Measurements from ENCODE around the gene KLRD1. TPM values are rescaled to one million over a fixed set of nuclear protein-coding genes. Genes with fewer than 3 reads are reported as not detected.

KLRD1 gene
- total and polyA plus RNA-seq, 2 donors (not counting 1 experiment from before 2014, with no cell fraction given), result 0.06 to 0.17 TPM

- Histone ChIP-seq H3K4me1 (ENCODE audit: control insufficient read depth, extremely low read depth, insufficient read depth, low read length) (no peaks in the 10 kb centered on the region), H4K20me1 (ENCODE audit: control insufficient read depth, extremely low read depth, insufficient read depth, low read length) (no peaks in the 10 kb centered on the region), H3K79me2 (ENCODE audit: control insufficient read depth, insufficient read depth, low read length) (no peaks in the 10 kb centered on the region), H3K9me3 (ENCODE audit: control insufficient read depth, insufficient read depth, low read depth, low read length) (no peaks in the 10 kb centered on the region), H3K27ac (ENCODE audit: insufficient read depth, low read length) (no peak overlapping the region), H2AFZ (ENCODE audit: low read length) (no peak overlapping the region), H3K9ac (ENCODE audit: insufficient read depth, low read length) (no peak overlapping the region), H3K36me3 (ENCODE audit: control insufficient read depth, insufficient read depth, low read length) (no peaks in the 10 kb centered on the region), H3K4me2 (ENCODE audit: extremely low read depth, insufficient read depth, low read length) (no peak overlapping the region), H3K27me3 (ENCODE audit: control insufficient read depth, insufficient read depth, low read length) (no peaks in the 10 kb centered on the region), H3K4me3 (replicated peaks in 1 of 4; ENCODE audit: control extremely low read depth in 1 of 4, insufficient read depth in 1 of 4, low read depth in 3 of 4, low read length in 4 of 4) (no peak overlapping the region)
- TF ChIP-seq CTCF (conservative IDR thresholded peaks at IDR 0.05 in 1 of 2, IDR thresholded peaks at IDR 0.05 in 1 of 2; ENCODE audit: low read depth in 1 of 2, low read length in 2 of 2) (no peak), EZH2 (IDR thresholded peaks at IDR 0.05; ENCODE audit: low read length, missing control alignments) (no peak)
- DNase-seq (ENCODE audit: low read depth in 2 of 2), result no peak
Measured at GRCh38 chr12:10289005-10289754, 18.5 kb upstream of the KLRD1 start.

- DNase-seq (ENCODE audit: low read depth in 2 of 2), result no peak
- Histone ChIP-seq H3K79me2 (ENCODE audit: control insufficient read depth, insufficient read depth, low read length) (no peaks in the 10 kb centered on the region), H3K9me3 (ENCODE audit: control insufficient read depth, insufficient read depth, low read depth, low read length) (no peaks in the 10 kb centered on the region), H3K27me3 (ENCODE audit: control insufficient read depth, insufficient read depth, low read length) (no peaks in the 10 kb centered on the region), H3K27ac (ENCODE audit: insufficient read depth, low read length) (no peak overlapping the region), H2AFZ (ENCODE audit: low read length) (no peak overlapping the region), H3K4me2 (ENCODE audit: extremely low read depth, insufficient read depth, low read length) (no peak overlapping the region), H3K36me3 (ENCODE audit: control insufficient read depth, insufficient read depth, low read length) (no peaks in the 10 kb centered on the region), H3K4me1 (ENCODE audit: control insufficient read depth, extremely low read depth, insufficient read depth, low read length) (no peaks in the 10 kb centered on the region), H3K9ac (ENCODE audit: insufficient read depth, low read length) (no peak overlapping the region), H4K20me1 (ENCODE audit: control insufficient read depth, extremely low read depth, insufficient read depth, low read length) (no peaks in the 10 kb centered on the region), H3K4me3 (replicated peaks in 1 of 4; ENCODE audit: control extremely low read depth in 1 of 4, insufficient read depth in 1 of 4, low read depth in 3 of 4, low read length in 4 of 4) (no peak overlapping the region)
- TF ChIP-seq EZH2 (IDR thresholded peaks at IDR 0.05; ENCODE audit: low read length, missing control alignments) (no peak), CTCF (conservative IDR thresholded peaks at IDR 0.05 in 1 of 2, IDR thresholded peaks at IDR 0.05 in 1 of 2; ENCODE audit: low read depth in 1 of 2, low read length in 2 of 2) (no peak)
Measured at GRCh38 chr12:10291030-10291429, 16.6 kb upstream of the KLRD1 start.

- H2AFZ ChIP-seq (ENCODE audit: low read length), result no peak overlapping the region
- no peak overlapping the region for H3K9ac ChIP-seq (ENCODE audit: insufficient read depth, low read length)
- H3K4me3 ChIP-seq (replicated peaks in 1 of 4; ENCODE audit: control extremely low read depth in 1 of 4, insufficient read depth in 1 of 4, low read depth in 3 of 4, low read length in 4 of 4), result no peak overlapping the region
- H3K27me3 ChIP-seq (ENCODE audit: control insufficient read depth, insufficient read depth, low read length), result no peaks in the 10 kb centered on the region
- no peaks in the 10 kb centered on the region for H3K4me1 ChIP-seq (ENCODE audit: control insufficient read depth, extremely low read depth, insufficient read depth, low read length)
- no peak overlapping the region for H3K4me2 ChIP-seq (ENCODE audit: extremely low read depth, insufficient read depth, low read length)
- no peak overlapping the region for H3K27ac ChIP-seq (ENCODE audit: insufficient read depth, low read length)
- no peak for DNase-seq (ENCODE audit: low read depth in 2 of 2)
- no peaks in the 10 kb centered on the region for H3K36me3 ChIP-seq (ENCODE audit: control insufficient read depth, insufficient read depth, low read length)
- H4K20me1 ChIP-seq (ENCODE audit: control insufficient read depth, extremely low read depth, insufficient read depth, low read length), result no peaks in the 10 kb centered on the region
- H3K9me3 ChIP-seq (ENCODE audit: control insufficient read depth, insufficient read depth, low read depth, low read length), result no peaks in the 10 kb centered on the region
- no peaks in the 10 kb centered on the region for H3K79me2 ChIP-seq (ENCODE audit: control insufficient read depth, insufficient read depth, low read length)
- no peak for TF ChIP-seq EZH2 (IDR thresholded peaks at IDR 0.05; ENCODE audit: low read length, missing control alignments)
- TF ChIP-seq CTCF (conservative IDR thresholded peaks at IDR 0.05 in 1 of 2, IDR thresholded peaks at IDR 0.05 in 1 of 2; ENCODE audit: low read depth in 1 of 2, low read length in 2 of 2), result no peak
Measured at GRCh38 chr12:10293151-10293550, 14.5 kb upstream of the KLRD1 start.
